Common myeloid progenitor, CD34-positive (primary cell): ENCODE results near the gene SLC39A1.

ENCODE experiments used
- CTCF ChIA-PET: fragments of 350-600 bp; sonication (Branson Sonifier 250); formaldehyde crosslinking; loops from one replicate; lab custom pipeline; 2021; ENCODE audit warnings: antibody characterized with exemption; lab: Charles Lee
- POLR2A ChIA-PET: fragments of 350-600 bp; sonication (Branson Sonifier 250); formaldehyde crosslinking; loops from one replicate; lab custom pipeline; 2021; ENCODE audit warnings: antibody characterized with exemption; lab: Charles Lee
- DNase-seq, 3 donors: peaks; one replicate each; pipeline versions ENCODE4 v3.0.0 to v3.0.0-alpha.2; 2013
- H3K27ac ChIP-seq, 2 experiments: 1 replicate in 1 of 2; 2 replicates in 1 of 2; pipeline ENCODE4 v1.7.0; 2013; ENCODE audit warnings: inconsistent platforms in 2 of 2, low read length in 2 of 2, mild to moderate bottlenecking in 2 of 2, low read depth in 1 of 2, moderate library complexity in 1 of 2; ENCODE audit not compliant: severe bottlenecking in 2 of 2, insufficient read depth in 1 of 2, poor library complexity in 1 of 2
- H3K27me3 ChIP-seq, 5 experiments: replicated peaks in 2 of 5; 1 replicate in 3 of 5; 2 replicates in 2 of 5; pipeline versions ENCODE4 v1.6.1 to v1.7.0; 2013; ENCODE audit warnings: low read length in 4 of 5, mild to moderate bottlenecking in 2 of 5, moderate library complexity in 2 of 5, inconsistent platforms in 1 of 5; ENCODE audit not compliant: insufficient read depth in 5 of 5, control insufficient read depth in 4 of 5
- H3K36me3 ChIP-seq, 4 experiments: 1 replicate in 2 of 4; 2 replicates in 2 of 4; pipeline versions ENCODE4 v1.6.1 to v1.7.0; 2013; ENCODE audit warnings: low read length in 3 of 4, control low read depth in 1 of 4, mild to moderate bottlenecking in 1 of 4; ENCODE audit not compliant: control insufficient read depth in 4 of 4, insufficient read depth in 4 of 4
- H3K4me1 ChIP-seq, 4 experiments: 1 replicate in 3 of 4; 2 replicates in 1 of 4; pipeline versions ENCODE4 v1.6.1 to v1.7.1; 2013; ENCODE audit warnings: low read length in 3 of 4, mild to moderate bottlenecking in 3 of 4, control low read depth in 1 of 4, inconsistent platforms in 1 of 4, moderate library complexity in 1 of 4; ENCODE audit not compliant: control insufficient read depth in 4 of 4, insufficient read depth in 4 of 4; ENCODE audit errors: control extremely low read depth in 1 of 4
- H3K4me3 ChIP-seq, 7 experiments: 1 replicate in 4 of 7; 2 replicates in 3 of 7; pipeline versions ENCODE4 v1.5.1 to v1.7.0; 2013; ENCODE audit warnings: mild to moderate bottlenecking in 7 of 7, low read length in 6 of 7, moderate library complexity in 6 of 7, inconsistent platforms in 2 of 7, low read depth in 2 of 7, control low read depth in 1 of 7; ENCODE audit not compliant: insufficient read depth in 4 of 7, control insufficient read depth in 1 of 7; ENCODE audit errors: extremely low read depth in 1 of 7
- H3K9me3 ChIP-seq, 5 experiments: 1 replicate in 4 of 5; 2 replicates in 1 of 5; pipeline versions ENCODE4 v1.6.1 to v1.7.1; 2013; ENCODE audit warnings: low read length in 4 of 5, mild to moderate bottlenecking in 2 of 5, inconsistent platforms in 1 of 5, low read depth in 1 of 5, moderate library complexity in 1 of 5; ENCODE audit not compliant: control insufficient read depth in 4 of 5, insufficient read depth in 2 of 5; ENCODE audit errors: control extremely low read depth in 1 of 5
- WGBS: methylation state at CpG from one replicate; pipeline ENCODE4 v1.1.5; 2013; ENCODE audit not compliant: insufficient coverage; 5-methylcytosine and 5-hydroxymethylcytosine counted together

Gene SLC39A1

GRCh38 chr1:153936011-153936802 lies 27.1 kb downstream of the SLC39A1 start:
- ChIA-PET POLR2A (no interaction called here), CTCF (interaction anchor here (0.7 kb wide), 1 partner anchor 8 kb away, joined by 3 read pairs; no protein-coding TSS in a partner anchor)
- Histone ChIP-seq H3K4me1 (no peaks in the 10 kb centered on the region), H3K27me3 (no peaks in the 10 kb centered on the region), H3K9me3 (no peaks in the 10 kb centered on the region), H3K4me3 (no peak overlapping the region), H3K27ac (no peak overlapping the region), H3K36me3 (peaks cover 11 to 86% (median 72%) of the 10 kb centered on the region in 4 experiments)
- 96% methylated on average over 10 of the region's 12 CpGs for WGBS
- no peak for DNase-seq

- Histone ChIP-seq H3K9me3 (no peaks in the 10 kb centered on the region), H3K36me3 (peaks cover 13 to 86% (median 68%) of the 10 kb centered on the region in 4 experiments), H3K4me3 (no peak overlapping the region), H3K4me1 (no peaks in the 10 kb centered on the region), H3K27me3 (no peaks in the 10 kb centered on the region), H3K27ac (no peak overlapping the region)
- POLR2A ChIA-PET = interaction anchor here (1.4 kb wide), 1 partner anchor 11 kb away, joined by 5 read pairs; no protein-coding TSS in a partner anchor
- no peak for DNase-seq
- CTCF ChIA-PET = interaction anchor here (0.6 to 2.5 kb wide), 2 partner anchors 9 kb away, joined by 3 to 10 read pairs; no protein-coding TSS in a partner anchor
- WGBS = 96% methylated on average over 9 of the region's 9 CpGs
These were observed 28.6 kb downstream of the SLC39A1 start for GRCh38 chr1:153934746-153935145.

GRCh38 chr1:153933955-153934354 lies 29.4 kb downstream of the SLC39A1 start:
- Histone ChIP-seq H3K27ac (no peak overlapping the region), H3K4me3 (no peak overlapping the region), H3K9me3 (no peaks in the 10 kb centered on the region), H3K4me1 (no peaks in the 10 kb centered on the region), H3K36me3 (peaks cover 15 to 86% (median 65%) of the 10 kb centered on the region in 4 experiments), H3K27me3 (no peaks in the 10 kb centered on the region)
- ChIA-PET CTCF (interaction anchor here (2.5 kb wide), 1 partner anchor 10 kb away, joined by 10 read pairs; no protein-coding TSS in a partner anchor), POLR2A (interaction anchor here (0.6 to 1.4 kb wide), 2 partner anchors 10 to 430 kb away, joined by 4 to 5 read pairs; no protein-coding TSS in a partner anchor)
- WGBS = 95% methylated on average over 11 of the region's 11 CpGs
- no peak for DNase-seq

GRCh38 chr1:153933430-153933829 lies 29.9 kb downstream of the SLC39A1 start:
- H3K4me3 ChIP-seq = no peak overlapping the region
- peaks cover 15 to 84% (median 63%) of the 10 kb centered on the region in 4 experiments for H3K36me3 ChIP-seq
- ChIA-PET CTCF (interaction anchor here (2.5 kb wide), 1 partner anchor 11 kb away, joined by 10 read pairs; no protein-coding TSS in a partner anchor), POLR2A (interaction anchor here (0.6 to 1.4 kb wide), 2 partner anchors 10 to 430 kb away, joined by 4 to 5 read pairs; no protein-coding TSS in a partner anchor)
- no peaks in the 10 kb centered on the region for H3K27me3 ChIP-seq
- H3K4me1 ChIP-seq = no peaks in the 10 kb centered on the region
- no peak overlapping the region for H3K27ac ChIP-seq
- no peaks in the 10 kb centered on the region for H3K9me3 ChIP-seq
- WGBS = 98% methylated on average over 7 of the region's 14 CpGs
- no peak for DNase-seq

- Histone ChIP-seq H3K4me1 (no peaks in the 10 kb centered on the region), H3K27me3 (no peaks in the 10 kb centered on the region), H3K36me3 (peaks cover 13 to 78% (median 58%) of the 10 kb centered on the region in 4 experiments), H3K9me3 (no peaks in the 10 kb centered on the region), H3K27ac (no peak overlapping the region), H3K4me3 (no peak overlapping the region)
- WGBS = 98% methylated on average over 15 of the region's 18 CpGs
- POLR2A ChIA-PET = no interaction called here
- DNase-seq = no peak
- CTCF ChIA-PET = interaction anchor here (2.5 kb wide), 1 partner anchor 12 kb away, joined by 10 read pairs; no protein-coding TSS in a partner anchor
These were observed 30.9 kb downstream of the SLC39A1 start for GRCh38 chr1:153932156-153933131.

- H3K9me3 ChIP-seq = no peaks in the 10 kb centered on the region
- POLR2A ChIA-PET = no interaction called here
- no peaks in the 10 kb centered on the region for H3K4me1 ChIP-seq
- no peak overlapping the region for H3K27ac ChIP-seq
- H3K4me3 ChIP-seq = no peak overlapping the region
- H3K27me3 ChIP-seq = no peaks in the 10 kb centered on the region
- peaks cover 9 to 58% (median 38%) of the 10 kb centered on the region in 4 experiments for H3K36me3 ChIP-seq
- no peak for DNase-seq
- CTCF ChIA-PET = interaction anchor here (1.3 to 1.7 kb wide), 4 partner anchors 10 to 104 kb away, joined by 3 to 6 read pairs (median 4); no protein-coding TSS in a partner anchor
- 96% methylated on average over 8 of the region's 14 CpGs for WGBS
These were observed 33.1 kb downstream of the SLC39A1 start for GRCh38 chr1:153929981-153930948.
